Inferior parietal cortex (tissue), 1 donor: ENCODE data around the gene ZNF587B.
A peak's percentile ranks its signal among the peaks of the same experiment; 100 is the strongest.
"Not testable (repeated sequence)": the region's sequence is repeated elsewhere in the genome, so short reads cannot be mapped to it uniquely, and the experiment has no call there.

Source experiments
- DNase-seq: peaks from one replicate; pipeline ENCODE4 v3.0.0-alpha.2; 2016; ENCODE audit errors: extremely low spot score

Gene ZNF587B

DNA sequence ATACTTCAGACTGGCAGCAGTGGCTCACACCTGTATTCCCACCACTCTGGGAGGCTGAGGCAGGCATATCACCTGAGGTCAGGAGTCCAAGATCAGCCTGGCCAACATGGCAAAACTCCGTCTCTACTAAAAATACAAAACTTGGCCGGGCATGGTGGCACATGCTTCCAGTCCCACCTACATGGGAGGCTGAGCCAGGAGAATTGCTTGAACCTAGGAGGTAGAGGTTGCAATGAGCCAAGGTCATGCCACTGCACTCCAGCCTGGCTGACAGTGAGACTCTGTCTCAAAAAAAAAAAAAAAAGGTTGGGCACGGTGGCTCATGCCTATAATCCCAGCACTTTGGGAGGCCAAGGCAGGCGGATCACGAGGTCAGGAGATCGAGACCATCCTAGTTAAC lies 39.6 kb downstream of the ZNF587B start:
- not testable (repeated sequence) for DNase-seq

GRCh38 chr19:57870225-57870624 lies 40.1 kb downstream of the ZNF587B start:
- DNase-seq = no peak

DNA sequence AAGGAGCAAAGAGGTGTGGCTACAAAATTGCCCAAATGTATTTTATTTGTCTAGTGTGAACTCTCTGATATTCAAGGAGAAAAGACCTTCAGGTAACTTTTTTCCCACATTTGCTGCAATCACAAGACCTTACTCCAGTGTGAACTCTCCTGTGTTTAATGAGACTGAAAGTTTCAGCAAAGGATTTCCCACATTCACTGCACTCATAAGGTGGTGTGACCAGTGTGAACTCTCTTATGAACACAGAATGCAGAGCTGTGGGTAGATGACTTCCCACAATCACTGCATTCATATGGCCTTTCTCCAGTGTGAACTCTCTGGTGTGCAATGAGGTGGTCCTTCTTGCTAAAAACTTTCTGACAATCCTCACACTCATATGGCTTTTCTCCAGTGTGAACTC lies 42.4 kb downstream of the ZNF587B start:
- no peak for DNase-seq

DNA sequence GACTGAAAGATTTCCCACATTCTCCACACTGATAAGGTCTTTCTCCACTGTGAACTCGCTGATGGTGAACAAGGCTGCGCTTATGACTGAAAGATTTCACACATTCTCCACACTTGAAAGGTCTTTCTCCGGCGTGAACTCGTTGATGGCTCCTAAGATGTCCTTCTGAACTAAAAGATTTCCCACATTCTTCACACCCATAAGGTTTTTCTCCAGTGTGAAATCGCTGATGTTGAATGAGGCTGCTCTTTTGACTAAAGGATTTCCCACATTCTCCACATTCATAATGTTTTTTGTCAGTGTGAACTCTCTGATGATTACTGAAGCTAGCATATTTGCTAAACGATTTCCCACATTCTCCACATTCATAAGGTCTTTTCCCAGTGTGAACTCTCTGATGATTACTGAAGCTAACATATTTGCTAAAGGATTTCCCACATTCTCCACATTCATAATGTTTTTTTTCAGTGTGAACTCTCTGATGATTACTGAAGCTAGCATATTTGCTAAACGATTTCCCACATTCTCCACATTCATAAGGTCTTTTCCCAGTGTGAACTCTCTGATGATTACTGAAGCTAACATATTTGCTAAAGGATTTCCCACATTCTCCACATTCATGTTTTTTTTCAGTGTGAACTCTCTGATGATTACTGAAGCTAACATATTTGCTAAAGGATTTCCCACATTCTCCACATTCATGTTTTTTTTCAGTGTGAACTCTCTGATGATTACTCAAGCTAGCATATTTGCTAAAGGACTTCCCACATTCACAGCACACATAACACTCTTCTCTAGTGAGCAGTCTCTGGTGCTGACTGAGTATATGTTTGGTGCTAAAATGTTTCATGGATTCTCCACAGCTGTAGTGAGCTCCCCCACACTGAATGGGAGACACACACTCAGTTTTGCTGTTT lies 44.0 kb downstream of the ZNF587B start:
- DNase-seq = not testable (repeated sequence)

DNA sequence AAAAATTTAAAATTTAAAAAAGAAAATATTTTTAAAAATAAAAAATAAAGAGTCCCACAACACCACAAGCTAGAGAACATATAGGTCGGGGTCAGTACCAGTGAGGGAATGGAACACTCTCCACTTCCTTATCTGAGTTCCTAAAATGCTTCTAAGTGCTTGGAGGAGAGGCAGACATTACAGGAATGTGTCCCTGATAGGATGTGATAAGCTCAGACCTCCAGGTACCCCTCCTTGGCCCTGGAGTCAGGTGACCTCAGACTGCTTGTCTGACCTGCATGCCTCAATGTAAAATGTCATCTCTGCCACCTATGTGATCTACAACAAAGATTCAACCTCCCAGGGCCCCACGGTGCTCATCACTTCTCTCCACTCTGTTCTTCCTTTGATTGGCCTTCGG lies 55.9 kb downstream of the ZNF587B start:
- no peak for DNase-seq

DNA sequence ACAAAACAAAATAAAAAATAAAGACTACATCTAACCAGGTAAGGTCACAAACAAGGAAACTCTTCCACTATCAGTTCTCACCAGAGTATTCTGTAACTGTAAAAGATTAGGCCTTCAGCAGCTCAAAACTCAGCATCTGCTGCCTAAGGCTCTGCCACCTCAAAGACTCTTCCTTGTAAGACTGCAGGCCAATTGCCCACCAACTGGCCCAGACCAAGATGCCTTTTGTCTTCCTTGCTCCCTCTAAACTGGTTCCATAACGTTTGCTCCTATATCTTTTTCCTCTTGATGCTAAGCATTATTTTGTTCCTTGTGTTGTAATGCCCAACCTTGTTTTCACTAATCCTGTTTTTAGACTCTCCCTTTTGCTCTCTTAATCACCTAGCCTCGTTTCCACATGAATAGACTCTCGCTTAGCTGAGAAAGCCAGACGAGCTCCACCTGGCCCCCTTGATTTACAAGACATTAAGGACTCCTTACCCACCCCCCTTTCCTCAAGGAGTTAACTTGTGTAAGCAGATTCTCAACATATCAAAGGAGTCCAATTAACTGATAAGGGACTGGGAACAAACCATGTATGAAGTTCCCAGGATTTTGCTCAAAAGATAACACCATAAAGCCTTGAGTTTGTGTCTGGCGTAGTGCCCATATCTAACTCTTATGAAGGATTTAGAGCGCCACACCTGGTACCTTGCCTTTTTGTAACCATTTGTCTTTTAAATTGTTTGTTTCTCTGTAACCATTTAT lies 57.3 kb downstream of the ZNF587B start:
- no peak for DNase-seq

DNA sequence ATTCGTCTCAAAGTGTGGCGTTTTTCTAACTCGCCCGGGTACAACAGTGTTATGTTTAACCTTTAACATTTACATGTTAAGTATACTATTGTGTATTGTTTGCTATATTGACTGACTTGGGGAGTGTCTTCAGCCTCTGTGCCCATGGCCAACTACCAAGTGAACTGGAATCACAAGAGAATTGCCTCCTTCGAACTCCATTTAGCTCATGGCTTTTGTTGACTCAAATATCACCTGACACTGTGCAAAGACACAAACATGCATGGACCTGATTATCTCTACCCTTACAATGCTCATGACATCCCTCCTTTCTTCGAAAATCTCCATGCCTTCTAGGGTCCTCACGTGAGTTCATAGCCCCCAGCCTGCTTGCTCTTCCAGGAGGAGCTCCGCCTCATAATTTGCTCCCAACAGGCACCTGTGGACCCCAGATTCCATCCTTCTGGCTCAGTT lies 58.0 kb downstream of the ZNF587B start:
- no peak for DNase-seq

GRCh38 chr19:57888560-57889231 lies 58.6 kb downstream of the ZNF587B start, which contains the start of gene ZNF814:
Gene ZNF814 (minus strand): TSS chr19:57889037. CDS start chr19:57888802, 235 bp downstream.
- DNase-seq = peak; percentile 92

DNA sequence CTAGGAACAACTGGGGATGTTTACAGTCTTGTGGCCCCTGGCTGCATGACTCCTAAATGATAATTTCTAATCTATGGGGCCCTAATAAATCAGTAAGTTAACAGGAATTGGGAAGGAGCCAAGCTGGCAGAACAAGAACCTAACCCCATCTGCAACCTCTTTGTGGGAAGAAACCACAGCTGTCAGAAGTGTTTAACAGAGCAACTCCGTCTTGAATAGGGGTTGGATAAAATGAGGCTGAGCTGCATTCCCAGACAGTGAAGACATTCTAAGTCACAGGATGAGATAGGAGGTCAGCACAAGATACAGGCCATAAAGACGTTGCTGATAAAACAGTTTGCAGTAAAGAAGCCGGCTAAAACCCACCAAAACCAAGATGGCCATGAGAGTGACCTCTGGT lies 60.6 kb downstream of the ZNF587B start:
- not testable (repeated sequence) for DNase-seq
